Stimulated activated CD4-positive, alpha-beta T cell treated with anti-CD3 and anti-CD28 coated beads, Interleukin-12 subunit alpha, Interleukin-12 subunit beta, amount 100 ng/mL, for 48 hours (primary cell): ENCODE data around the gene PTGDR.

Source experiments
- DNase-seq, 3 donors: peaks; one replicate each; pipeline ENCODE4 v3.0.0-alpha.2; 2020; ENCODE audit warnings: low read depth in 2 of 3, low spot score in 1 of 3

The PTGDR gene

GRCh38 chr14:52267501-52268278 lies at the start of gene PTGDR:
Gene PTGDR, plus strand, starts transcription at chr14:52267698. Its CDS starts 117 bp downstream, at chr14:52267815.
- DNase-seq: no peak

GRCh38 chr14:52219488-52220084 lies 47.9 kb upstream of the PTGDR start:
- no peak for DNase-seq

DNA sequence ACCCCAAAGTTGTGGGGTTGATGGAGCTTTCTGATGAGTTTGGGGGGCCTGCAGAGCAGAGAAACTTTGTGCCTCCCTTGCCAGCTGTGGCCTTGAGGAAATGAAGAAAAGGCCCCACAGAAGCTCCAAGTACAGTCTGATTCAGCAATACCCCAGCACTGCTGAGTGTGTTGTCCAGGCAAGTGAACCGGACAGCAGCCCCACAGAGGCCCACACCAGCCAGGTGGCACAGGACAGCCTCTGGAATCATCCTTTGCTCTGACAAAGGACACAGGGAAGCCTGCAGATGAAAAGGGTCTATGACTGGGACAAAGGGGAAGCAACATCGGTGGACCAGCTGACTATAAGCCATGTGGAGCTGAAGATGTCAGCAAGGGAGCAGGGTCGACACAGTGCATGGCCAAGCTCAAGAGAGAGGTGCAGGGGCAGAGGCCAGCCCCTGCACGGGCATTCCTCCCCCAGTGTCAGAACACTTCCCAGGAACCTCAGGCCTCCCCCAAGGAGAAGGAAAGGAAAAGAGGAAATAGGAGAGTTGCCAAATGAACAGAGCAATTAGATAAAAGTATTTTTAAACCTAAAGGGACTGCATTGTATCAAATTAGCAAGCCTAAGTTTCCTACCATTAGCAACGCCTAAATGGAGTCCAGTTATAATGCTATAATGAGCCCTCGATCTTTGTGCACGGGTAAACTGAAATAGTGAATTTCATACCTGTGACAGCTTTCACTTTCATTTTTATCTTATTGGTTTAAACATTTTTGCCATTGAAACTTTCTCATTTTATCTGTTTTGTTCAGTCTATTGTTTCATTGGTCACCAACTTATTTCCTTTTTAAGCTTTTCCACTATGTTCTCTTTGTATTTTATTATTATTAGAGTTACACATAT lies 46.3 kb upstream of the PTGDR start:
- no peak for DNase-seq

DNA sequence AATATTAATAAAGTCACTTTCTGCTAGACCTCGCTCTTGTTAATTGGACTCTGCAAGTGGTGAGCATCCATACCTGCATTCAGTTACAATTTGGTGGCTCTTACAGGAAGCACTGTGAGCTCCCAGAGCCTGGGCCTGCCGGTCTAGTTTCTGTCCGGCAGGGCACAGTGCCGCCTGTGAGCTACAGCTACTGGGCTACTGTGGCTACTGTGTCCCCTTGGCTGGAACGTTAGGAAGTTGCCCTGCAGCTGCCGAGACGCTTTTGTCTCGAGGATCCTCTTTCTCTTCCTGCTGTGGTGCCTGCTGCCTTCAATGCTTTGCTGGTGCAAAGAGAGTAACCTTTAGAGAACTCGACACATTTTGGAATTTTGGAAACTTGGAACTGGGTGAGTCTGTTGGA lies 44.6 kb upstream of the PTGDR start:
- DNase-seq: no peak

DNA sequence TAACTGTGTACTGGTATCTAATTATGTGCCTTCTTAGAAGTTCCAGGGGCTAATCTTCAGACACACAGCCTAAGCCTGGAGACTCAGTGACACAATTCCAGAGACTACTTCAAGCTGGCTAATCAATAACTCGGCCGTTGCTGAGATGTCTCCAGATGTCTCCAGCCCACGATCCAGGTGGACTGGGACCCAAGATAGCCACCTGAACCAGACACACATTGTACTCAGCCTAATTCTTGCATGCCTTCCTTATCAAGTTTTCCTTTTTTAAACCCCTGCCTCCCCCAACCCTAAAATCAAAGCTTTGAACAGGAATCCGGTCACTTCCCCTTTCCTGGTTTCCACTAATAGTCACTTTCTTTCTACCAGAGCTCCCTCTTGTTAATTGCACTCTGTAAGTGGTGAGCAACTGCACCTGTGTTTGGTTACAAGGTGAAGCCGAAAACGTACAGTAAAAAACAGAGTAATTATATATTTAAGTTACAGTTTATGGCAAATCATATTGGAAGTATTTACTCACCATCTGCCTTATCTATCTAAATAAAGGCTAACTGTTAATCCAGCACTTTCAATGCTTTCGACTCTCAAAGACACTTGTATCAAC lies 39.8 kb upstream of the PTGDR start:
- no peak for DNase-seq

DNA sequence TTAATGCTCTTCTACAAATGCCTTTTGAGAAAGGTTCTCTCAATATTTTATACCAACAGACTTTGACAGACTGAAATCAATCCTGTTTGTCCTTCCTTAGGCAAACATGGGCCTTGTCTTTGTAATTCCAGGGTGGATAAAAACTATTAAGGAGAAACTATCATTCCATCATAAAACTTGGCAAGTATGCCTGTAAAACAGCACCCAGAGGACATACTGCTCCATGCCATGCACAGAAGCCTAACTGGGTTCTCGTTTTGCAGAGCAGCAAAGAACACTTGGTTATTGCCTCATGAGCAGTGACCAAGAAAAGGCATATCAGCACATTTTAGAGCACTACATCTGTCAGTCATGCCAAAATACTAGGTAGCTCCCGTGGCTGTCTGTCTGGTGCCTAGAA lies 33.8 kb upstream of the PTGDR start:
- no peak for DNase-seq

GRCh38 chr14:52235434-52235833 lies 32.1 kb upstream of the PTGDR start:
- no peak for DNase-seq

GRCh38 chr14:52235866-52236510 lies 31.5 kb upstream of the PTGDR start:
- no peak for DNase-seq

DNA sequence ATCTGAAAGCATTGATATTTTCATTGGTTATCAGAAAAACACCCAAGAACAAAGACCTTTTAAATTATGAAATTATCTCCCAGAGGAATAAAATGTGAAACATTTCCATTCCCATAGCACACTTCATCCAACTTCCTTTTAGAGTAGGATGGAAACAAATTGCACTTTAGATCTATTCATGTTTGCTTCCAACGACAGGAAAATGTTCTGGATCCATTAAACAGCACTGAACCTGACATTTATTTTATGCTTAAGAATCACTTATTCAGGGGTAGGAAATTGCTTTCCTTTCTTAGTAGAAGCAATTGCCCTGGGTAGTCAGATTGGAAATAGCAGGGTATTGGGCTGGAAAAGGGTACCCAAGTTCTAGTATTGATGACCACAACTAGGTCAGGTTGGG lies 28.8 kb upstream of the PTGDR start:
- DNase-seq: no peak

- DNase-seq: no peak
Measured at GRCh38 chr14:52240623-52241022, 26.9 kb upstream of the PTGDR start.

GRCh38 chr14:52241087-52241793 lies 26.3 kb upstream of the PTGDR start:
- no peak for DNase-seq

- no peak for DNase-seq
Measured at GRCh38 chr14:52244328-52244727, 23.2 kb upstream of the PTGDR start.

- no peak for DNase-seq
Measured at GRCh38 chr14:52244997-52245396, 22.5 kb upstream of the PTGDR start.

- DNase-seq: no peak
Measured at GRCh38 chr14:52248057-52248456, 19.4 kb upstream of the PTGDR start.

- DNase-seq: no peak
Measured at GRCh38 chr14:52251724-52252123, 15.8 kb upstream of the PTGDR start.

DNA sequence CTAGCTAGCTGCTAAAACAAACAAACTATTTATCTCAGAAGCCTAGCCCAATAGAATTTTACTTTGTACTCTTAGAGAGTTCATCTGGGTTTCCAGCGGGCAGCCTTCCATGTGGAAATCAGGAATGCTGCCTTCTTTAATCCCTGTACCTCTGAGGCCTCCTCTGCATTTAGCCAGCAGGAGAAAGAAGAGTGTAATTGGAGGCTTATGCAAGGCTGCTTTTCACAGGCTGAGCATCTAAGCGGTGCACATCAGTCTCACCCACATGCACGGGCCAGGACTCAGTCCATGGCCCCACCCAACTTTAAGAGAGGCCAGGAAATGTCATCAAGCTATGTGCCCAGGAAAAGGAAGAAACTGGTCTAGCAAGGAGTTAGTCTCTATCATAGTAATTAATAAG lies 14.0 kb upstream of the PTGDR start:
- no peak for DNase-seq

DNA sequence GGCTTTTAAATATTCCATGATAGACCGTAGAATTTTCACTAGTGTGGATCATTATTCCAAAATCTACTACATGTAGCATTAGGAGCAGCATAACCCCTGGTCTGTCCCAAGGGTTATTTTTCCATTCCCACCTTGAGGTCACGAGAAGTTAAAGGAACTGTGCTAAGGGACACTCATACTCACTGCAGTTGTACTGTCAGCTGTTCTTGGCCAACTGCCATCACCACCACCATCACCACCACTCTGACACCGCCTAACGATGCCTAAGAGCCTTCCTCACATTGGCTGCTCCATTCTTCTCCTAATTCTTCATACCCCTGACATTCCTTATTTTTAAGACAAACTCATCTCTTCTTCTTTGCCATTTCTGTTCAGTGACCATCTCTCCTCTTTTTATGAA lies 13.4 kb upstream of the PTGDR start:
- DNase-seq: no peak

DNA sequence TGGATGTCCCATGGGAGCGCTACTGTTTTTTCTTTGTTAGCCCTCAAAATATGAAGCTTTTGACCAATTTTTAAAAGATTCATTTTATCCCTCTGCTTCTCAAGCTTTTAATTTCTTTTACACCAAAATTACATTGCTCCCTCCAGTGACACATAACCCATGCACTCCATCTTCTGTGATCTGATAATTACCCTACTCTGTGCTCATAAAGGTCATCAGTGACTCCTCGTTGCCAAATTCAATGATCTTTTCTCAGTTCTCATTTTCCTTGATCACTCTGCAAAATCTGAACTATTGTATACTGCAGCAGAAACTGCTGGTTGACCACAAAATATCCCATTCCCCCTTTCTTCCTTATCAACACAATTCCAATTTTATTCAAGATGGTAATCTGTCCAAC lies 8.7 kb upstream of the PTGDR start:
- DNase-seq: no peak

DNA sequence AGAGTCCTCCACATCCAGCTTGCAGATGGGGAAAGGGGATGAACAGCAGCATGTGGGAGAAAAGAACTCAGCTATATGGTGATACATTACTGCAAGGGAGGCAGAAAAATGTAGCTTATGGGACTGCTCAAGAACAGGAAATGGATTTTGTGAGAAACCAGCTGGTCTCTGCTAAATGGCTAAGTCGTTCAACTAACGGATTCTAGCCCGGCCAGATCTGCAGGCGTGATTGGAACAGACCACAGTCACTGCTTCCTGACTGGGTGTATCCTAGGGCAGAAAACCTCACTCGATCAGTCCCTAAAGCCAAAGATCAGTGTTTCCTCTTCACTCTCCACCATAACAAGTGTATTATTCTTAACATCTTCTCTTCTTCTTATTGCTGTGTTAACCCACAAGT lies 8.1 kb upstream of the PTGDR start:
- DNase-seq: no peak

DNA sequence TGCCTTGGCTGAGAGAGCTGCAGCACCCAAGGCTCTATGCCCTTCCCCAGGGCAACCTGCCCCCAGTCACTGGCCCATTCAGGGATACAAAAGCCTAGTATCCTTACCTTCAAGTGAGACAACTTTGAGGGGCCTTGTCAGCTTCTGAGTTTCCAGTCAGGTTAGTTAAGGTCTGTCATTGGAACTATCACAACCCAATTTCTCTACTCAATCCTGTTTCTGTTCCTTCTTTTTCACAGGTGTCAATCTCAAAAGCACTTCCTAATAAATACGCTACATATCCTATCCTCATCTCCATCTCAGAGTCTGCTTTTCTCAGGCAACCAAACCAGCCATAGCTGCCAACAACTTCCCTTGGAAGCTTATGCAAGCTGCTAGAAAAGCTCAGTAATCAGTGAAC lies 4.9 kb upstream of the PTGDR start:
- DNase-seq: no peak
